Neural cell (in vitro differentiated cells): ENCODE data around the gene BCL2L2.

Experiments used
- MXI1 ChIP-seq: fragments of 450-650 bp; conservative IDR thresholded peaks from 2 replicates; pipeline ENCODE4 v1.6.1; 2014; ENCODE audit warnings: antibody characterized with exemption, mild to moderate bottlenecking; ENCODE audit not compliant: poor library complexity, severe bottlenecking
- RAD21 ChIP-seq: fragments of 450-650 bp; conservative IDR thresholded peaks from 2 replicates; pipeline ENCODE4 v1.6.1; 2014; ENCODE audit warnings: antibody characterized with exemption, mild to moderate bottlenecking, moderate library complexity
- TF ChIP-seq, protein P1 (sequence below): fragments of 450-650 bp; IDR thresholded peaks from 2 replicates; pipeline ENCODE4 v1.5.1; 2014; ENCODE audit warnings: antibody characterized with exemption, mild to moderate bottlenecking, moderate library complexity; ENCODE audit not compliant: poor library complexity, severe bottlenecking

DNA sequence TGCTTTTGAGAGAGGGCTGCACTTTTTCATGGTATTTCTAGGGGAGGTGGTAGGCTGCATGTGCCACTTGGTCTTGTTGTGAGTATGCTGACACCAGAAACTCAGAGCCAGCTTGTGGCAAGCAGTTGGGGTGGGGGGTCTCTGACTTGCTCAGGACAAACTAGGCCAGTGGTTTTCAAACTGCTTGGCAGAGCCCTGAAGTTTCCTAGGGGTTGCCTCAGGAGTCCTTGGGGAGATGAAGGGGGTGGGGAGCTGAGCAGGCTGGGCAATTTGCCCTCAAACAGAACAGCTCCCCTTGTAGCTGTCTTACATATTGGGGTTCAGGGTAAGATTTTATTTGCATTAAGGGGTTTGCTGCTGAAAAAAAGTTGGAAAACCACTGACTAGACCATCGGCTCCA lies 3.9 kb downstream of the BCL2L2 start:
- TF ChIP-seq RAD21 = no peak
- no peak for TF ChIP-seq MXI1
- TF ChIP-seq, protein P1, sequence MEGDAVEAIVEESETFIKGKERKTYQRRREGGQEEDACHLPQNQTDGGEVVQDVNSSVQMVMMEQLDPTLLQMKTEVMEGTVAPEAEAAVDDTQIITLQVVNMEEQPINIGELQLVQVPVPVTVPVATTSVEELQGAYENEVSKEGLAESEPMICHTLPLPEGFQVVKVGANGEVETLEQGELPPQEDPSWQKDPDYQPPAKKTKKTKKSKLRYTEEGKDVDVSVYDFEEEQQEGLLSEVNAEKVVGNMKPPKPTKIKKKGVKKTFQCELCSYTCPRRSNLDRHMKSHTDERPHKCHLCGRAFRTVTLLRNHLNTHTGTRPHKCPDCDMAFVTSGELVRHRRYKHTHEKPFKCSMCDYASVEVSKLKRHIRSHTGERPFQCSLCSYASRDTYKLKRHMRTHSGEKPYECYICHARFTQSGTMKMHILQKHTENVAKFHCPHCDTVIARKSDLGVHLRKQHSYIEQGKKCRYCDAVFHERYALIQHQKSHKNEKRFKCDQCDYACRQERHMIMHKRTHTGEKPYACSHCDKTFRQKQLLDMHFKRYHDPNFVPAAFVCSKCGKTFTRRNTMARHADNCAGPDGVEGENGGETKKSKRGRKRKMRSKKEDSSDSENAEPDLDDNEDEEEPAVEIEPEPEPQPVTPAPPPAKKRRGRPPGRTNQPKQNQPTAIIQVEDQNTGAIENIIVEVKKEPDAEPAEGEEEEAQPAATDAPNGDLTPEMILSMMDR = no peak
